GM18909 (cell line): ENCODE measurements around the gene COG4.
A peak's percentile ranks its signal among the peaks of the same experiment; 100 is the strongest.

Experiments
- ATAC-seq: cut with Tn5 transposase; IDR thresholded peaks from one replicate; pipeline ENCODE4 v1.9.1; 2021; ENCODE audit warnings: mild to moderate bottlenecking; ENCODE audit not compliant: unreplicated experiment, poor library complexity

The COG4 gene

DNA sequence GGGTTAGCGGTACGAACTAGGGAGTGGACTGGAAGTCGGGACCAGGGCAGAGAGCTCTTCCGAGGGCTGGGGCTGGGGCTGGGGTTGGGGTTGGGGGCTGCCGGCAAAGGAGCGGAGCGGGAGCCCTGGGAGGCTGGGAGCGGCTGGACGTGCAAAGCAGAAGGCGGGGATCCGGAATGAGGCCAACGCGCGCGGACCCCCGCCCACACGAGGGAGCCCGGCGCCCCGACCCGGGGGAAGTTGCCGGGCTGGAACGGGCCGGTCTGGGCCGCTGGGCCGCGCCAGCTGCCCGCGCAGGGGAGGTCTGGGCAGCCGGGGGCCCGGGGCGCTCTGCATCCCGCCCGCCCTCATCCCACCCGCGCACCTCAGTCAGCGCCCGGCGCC, 84.8 kb downstream of the COG4 start:
- no peak for ATAC-seq

DNA sequence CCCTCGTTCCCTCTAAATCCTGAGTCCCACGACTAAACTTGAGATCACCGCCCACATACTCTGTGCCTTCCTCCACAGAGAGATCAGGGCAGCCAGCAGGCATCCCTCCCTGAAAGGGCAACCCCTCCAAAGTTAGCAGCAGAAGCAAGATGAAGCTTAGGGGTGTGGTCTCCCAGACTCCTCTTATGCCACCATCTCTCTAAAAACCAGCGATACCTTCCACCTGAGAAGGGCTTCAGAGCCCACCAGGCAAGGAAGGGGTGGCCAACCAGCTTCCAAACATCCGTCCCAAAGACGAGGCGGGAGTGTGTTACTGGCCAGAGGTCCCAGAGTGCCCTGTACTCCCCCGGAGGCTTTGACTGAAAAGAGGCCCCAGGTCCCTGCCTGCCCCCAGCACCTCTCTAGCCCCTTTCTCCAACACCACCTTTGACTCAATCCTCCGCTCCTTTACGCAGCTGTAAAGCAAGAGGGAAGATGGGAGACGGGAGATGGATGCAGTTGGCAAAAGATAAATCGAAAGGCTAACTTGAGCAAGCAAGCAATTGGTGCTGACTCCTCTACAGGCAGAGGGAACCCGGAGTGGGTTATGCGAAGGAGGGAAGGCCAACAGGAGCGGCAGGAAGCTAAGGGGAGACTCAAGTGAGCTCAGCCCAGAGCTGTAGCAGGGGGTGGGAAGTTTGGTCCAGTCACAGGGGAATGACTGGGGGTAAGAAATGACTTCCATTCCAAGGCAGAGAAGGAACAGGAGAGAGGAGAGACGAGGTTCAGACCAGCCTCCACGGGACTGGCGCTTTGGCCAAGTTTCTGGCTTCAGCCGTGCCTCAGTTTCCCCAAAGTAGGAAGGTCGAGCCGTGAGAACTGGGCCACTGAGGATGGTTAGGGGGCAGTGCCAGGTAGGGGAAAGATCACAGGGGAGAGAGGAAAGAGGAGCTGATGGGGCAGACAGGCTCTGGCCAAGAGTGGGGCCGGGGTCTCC, 85.5 kb downstream of the COG4 start:
- ATAC-seq: no peak

DNA sequence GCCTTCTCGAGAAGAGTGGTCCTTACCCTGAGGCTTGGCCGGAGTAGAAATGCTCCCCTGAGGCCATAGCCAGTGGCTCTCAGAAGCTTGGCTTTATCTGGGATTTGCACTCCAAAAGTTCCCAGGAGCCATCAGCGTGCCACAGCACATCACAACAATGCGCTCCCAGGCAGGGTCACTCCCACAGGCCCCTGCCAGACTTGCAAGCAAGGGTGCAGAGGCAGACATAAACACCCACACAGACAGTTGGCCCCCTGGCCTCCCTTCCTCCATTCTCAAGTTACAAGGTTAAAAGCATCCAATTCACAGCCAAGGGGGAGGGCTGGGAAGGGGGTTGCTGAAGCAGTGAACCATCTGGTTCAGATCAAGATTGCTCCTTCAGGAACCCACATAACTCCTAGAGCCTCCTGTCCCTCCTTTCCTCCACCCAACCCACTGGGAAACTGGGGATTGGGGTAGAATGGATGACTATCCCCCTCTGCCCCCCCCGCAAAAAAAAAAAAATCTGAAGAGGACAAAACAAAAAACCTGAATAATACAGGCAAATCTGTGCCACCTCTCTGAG, 86.3 kb downstream of the COG4 start:
- ATAC-seq: no peak

DNA sequence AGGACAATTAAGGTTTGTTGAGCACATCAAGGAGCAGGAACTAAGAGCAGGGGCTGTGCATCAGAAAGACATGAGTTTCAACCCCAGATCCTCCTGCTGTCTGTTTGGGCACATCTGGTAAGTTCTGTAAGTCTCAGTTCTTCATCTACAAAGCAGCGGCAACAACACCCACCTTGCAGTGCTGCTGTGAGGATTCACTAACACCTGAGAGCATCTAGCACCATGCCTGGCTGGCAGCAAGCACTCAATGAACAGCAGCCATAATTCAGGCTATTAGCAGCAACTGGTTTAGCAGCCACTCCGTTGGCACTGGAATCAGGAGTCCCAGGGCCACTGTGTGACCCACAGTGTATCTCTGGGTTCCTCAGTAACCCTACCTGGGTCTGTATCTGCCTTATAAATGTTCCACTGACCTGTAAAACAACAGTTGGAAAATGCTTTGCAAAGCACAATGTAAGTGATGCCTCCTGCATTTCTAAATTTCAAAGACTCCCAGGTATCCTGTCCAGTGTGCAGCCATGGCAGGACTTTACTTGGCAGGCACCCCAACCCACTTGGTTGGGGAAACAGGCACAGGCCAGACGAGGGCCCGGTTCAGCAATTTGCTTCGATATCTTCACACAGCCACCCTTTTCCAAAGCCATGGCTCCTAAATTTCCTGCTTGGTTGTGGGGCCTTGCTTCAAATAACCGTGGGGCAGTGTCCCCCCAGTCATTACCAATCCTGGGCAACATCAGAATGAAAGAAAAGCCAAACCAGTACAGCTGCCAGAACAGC, 88.7 kb downstream of the COG4 start:
- no peak for ATAC-seq

DNA sequence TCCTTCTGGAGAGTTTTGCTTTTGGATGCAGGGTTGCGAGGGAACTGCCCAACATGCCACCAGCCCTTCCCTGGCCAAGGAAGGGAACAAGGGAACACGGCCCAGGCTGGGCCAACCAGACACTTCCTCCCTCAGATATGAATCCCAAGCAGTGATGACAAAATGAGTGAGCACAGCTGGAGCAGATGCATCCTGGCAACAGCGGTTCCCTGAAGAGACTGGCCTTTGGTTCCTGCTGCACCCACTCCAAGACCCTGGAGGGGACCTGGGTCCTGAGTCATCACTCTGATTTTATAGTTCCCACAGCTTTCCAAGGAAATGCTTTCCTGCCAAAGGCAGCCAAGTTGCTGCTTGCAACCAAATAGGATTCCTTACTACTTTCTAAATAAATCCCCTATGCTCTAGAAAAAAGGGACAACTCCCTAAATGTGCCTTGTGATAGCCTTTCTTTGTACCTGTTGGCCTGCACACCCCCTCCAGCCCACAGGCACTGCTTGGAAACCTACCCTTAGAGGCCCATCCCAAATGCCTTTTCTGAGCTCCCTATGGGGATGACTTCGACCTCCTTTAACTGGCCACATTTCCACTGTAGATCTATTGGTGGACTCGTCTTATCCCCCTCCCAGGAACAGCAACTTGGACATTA, 89.8 kb downstream of the COG4 start:
- ATAC-seq: no peak

DNA sequence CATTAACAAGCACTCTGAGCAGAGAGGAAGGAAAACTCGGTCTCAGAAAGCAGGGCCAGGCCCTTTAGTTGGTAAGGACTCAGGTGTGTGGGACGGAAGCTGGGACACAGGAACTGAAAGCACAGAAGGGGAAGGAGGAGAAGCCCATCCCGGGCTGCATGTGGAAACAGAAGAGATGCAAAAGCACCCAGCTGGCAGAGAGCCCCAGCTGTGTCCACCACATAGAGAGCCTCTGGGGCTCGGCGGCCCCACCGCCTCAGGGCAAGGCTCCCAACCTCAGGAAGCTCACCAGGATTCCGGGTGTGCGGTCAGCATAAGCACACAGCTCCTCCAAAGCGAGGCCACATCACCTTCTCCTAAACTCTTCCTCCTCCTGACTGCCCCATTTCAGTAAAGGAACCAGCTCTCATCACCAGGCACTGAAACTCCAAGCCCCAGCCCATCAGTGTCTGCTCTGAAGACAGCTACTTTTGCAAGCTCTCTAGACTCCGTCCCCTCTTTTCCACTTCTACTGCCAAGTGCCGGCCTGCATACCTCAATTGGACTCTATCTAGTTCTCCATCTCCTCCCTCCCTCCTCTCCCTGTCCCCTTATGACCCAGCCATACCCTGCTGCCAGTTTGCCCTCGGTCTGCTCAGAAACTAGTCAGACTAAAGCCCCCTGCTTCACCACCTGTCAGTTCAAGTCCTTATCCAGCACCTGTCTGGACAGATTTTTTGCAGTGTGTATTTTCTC, 90.5 kb downstream of the COG4 start:
- ATAC-seq: no peak

- ATAC-seq: no peak
Observed at GRCh38 chr16:70432356-70432722, 91.0 kb downstream of the COG4 start.

GRCh38 chr16:70430667-70431536, 92.5 kb downstream of the COG4 start:
- ATAC-seq: peak; percentile 46
